ENCODE measurements around the gene CPED1.

Gene CPED1

GRCh38 chr7:121024611-121025010 is 36.1 kb downstream of the CPED1 start:
- no peak for DNase-seq
- H3K4me3 ChIP-seq (ENCODE audit: low read depth, low read length): no peak overlapping the region
- H3K27ac ChIP-seq: no peak overlapping the region
- no peaks in the 10 kb centered on the region for H3K27me3 ChIP-seq (ENCODE audit: insufficient read depth, low read depth, severe bottlenecking)
- H3K9me3 ChIP-seq (ENCODE audit: severe bottlenecking): no peaks in the 10 kb centered on the region
- H3K36me3 ChIP-seq: no peaks in the 10 kb centered on the region
- TF ChIP-seq CTCF (IDR thresholded peaks at IDR 0.05; ENCODE audit: low read depth, low read length): no peak

GRCh38 chr7:121026159-121026558 is 37.6 kb downstream of the CPED1 start:
- no peak for DNase-seq

DNA sequence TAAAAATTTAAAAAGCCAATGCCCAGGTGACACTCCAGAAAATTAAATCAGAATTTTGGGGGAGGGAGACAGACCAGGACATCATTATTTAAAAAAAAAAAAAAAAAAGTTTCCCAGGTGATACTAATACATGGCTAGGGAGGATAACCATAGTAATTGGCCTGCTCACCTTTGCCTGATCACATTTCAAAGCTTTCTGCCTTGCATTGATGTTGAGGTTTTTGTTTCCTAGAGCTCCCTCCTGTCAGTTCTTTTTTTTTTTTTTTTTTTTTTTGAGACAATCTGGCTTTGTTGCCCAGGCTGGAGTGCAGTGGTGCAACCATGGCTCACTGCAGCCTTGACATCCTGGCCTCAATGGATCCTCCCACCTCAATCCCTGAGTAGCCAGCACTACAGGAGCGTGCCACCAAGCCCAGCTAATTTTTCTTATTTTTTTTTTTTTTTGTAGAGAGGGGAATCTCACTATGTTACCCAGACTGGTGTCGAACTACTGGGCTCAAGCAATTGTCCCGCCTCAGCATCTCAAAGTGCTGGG is 38.1 kb downstream of the CPED1 start:
- Histone ChIP-seq H3K36me3 (no peaks in the 10 kb centered on the region), H3K27me3 (ENCODE audit: insufficient read depth, low read depth, severe bottlenecking) (no peaks in the 10 kb centered on the region), H3K9me3 (ENCODE audit: severe bottlenecking) (no peaks in the 10 kb centered on the region), H3K4me3 (ENCODE audit: low read depth, low read length) (no peak overlapping the region), H3K27ac (no peak overlapping the region)
- TF ChIP-seq CTCF (IDR thresholded peaks at IDR 0.05; ENCODE audit: low read depth, low read length): no peak
- DNase-seq: no peak

More at GRCh38 chr7:121026159-121026558, 37.6 kb downstream of the CPED1 start:
- H3K27ac ChIP-seq: no peak overlapping the region
- H3K9me3 ChIP-seq (ENCODE audit: severe bottlenecking): no peaks in the 10 kb centered on the region
- no peaks in the 10 kb centered on the region for H3K36me3 ChIP-seq
- H3K4me3 ChIP-seq (ENCODE audit: low read depth, low read length): no peak overlapping the region
- H3K27me3 ChIP-seq (ENCODE audit: insufficient read depth, low read depth, severe bottlenecking): no peaks in the 10 kb centered on the region
- TF ChIP-seq CTCF (IDR thresholded peaks at IDR 0.05; ENCODE audit: low read depth, low read length): no peak

- DNase-seq: no peak
- no peaks in the 10 kb centered on the region for H3K36me3 ChIP-seq
- no peaks in the 10 kb centered on the region for H3K9me3 ChIP-seq (ENCODE audit: severe bottlenecking)
- H3K4me3 ChIP-seq (ENCODE audit: low read depth, low read length): no peak overlapping the region
- no peak overlapping the region for H3K27ac ChIP-seq
- H3K27me3 ChIP-seq (ENCODE audit: insufficient read depth, low read depth, severe bottlenecking): no peaks in the 10 kb centered on the region
- TF ChIP-seq CTCF (IDR thresholded peaks at IDR 0.05; ENCODE audit: low read depth, low read length): no peak
Measured at GRCh38 chr7:121027761-121028669, 39.5 kb downstream of the CPED1 start.

DNA sequence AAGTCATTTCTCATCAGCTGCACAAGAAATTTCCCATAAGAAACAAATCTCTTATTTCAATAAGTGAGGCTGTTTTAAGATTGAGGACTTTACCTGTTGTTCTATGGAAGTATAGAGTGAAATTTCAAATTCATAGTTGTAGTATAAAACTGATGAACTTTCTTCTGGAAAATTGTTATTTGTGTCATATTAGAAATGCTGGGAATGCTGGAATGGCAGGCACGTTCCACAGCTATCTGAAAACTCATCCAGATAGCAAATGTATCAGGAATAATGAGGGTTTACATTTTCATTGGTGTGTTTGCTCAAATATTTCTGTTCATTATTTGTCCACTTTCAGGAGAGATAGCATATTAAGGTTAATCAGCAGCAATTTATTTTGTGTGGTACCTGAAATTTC is 40.8 kb downstream of the CPED1 start:
- no peak for TF ChIP-seq CTCF (IDR thresholded peaks at IDR 0.05; ENCODE audit: low read depth, low read length)
- no peak for DNase-seq
- Histone ChIP-seq H3K27ac (no peak overlapping the region), H3K9me3 (ENCODE audit: severe bottlenecking) (no peaks in the 10 kb centered on the region), H3K27me3 (ENCODE audit: insufficient read depth, low read depth, severe bottlenecking) (no peaks in the 10 kb centered on the region), H3K36me3 (no peaks in the 10 kb centered on the region), H3K4me3 (ENCODE audit: low read depth, low read length) (no peak overlapping the region)
